Urinary bladder (tissue), 4 donors: ENCODE results near the gene ECM2. TPM values are rescaled to one million over a fixed set of nuclear protein-coding genes. Genes with fewer than 3 reads are reported as not detected.

Experiments used
- DNase-seq: peaks from one replicate; pipeline ENCODE4 v3.0.0-alpha.2; 2015; ENCODE audit errors: extremely low spot score
- H3K27ac ChIP-seq: one replicate; pipeline ENCODE4 v1.5.1; 2013; ENCODE audit warnings: low read depth, mild to moderate bottlenecking, moderate library complexity
- H3K36me3 ChIP-seq: one replicate; pipeline ENCODE4 v1.6.1; 2013; ENCODE audit warnings: mild to moderate bottlenecking, moderate library complexity; ENCODE audit not compliant: insufficient read depth
- H3K4me1 ChIP-seq: one replicate; pipeline ENCODE4 v1.6.1; 2013; ENCODE audit warnings: mild to moderate bottlenecking, moderate library complexity; ENCODE audit not compliant: insufficient read depth
- H3K4me3 ChIP-seq: one replicate; pipeline ENCODE4 v1.5.1; 2013; ENCODE audit warnings: low read depth, low read length
- WGBS: extraction: QIAGEN DNeasy Blood & Tissue Kit; methylation state at CpG from one replicate; pipeline ENCODE4 v1.1.7; 2013; 5-methylcytosine and 5-hydroxymethylcytosine counted together
- polyA plus RNA-seq: library from polyadenylated mRNA; stranded (reverse); fragments of 200-250 nt; gene quantifications from one replicate; pipeline ENCODE4 v1.2.3, GENCODE V29; 2013
- total RNA-seq: library from RNA; depleted of rRNA; stranded (reverse); fragments of >200 nt; gene quantifications from one replicate; pipeline ENCODE4 v1.2.3, GENCODE V29; 2014
- donor health status: healthy with polysubstance abuse.
- donor health status: healthy.

The ECM2 gene
- total and polyA plus RNA-seq, 2 donors, result 7.1 to 64.1 TPM

- WGBS, result 68% methylated on average over 5 of the region's 5 CpGs
- Histone ChIP-seq H3K4me3 (no peak overlapping the region), H3K27ac (no peak overlapping the region), H3K36me3 (no peaks in the 10 kb centered on the region), H3K4me1 (no peaks in the 10 kb centered on the region)
- no peak for DNase-seq
Measured at GRCh38 chr9:92501671-92502393, 34.0 kb downstream of the ECM2 start.

GRCh38 chr9:92500725-92501124 lies 35.1 kb downstream of the ECM2 start:
- no peak for DNase-seq
- Histone ChIP-seq H3K36me3 (no peaks in the 10 kb centered on the region), H3K4me3 (no peak overlapping the region), H3K4me1 (no peaks in the 10 kb centered on the region), H3K27ac (no peak overlapping the region)
- WGBS, result 99% methylated on average over 5 of the region's 5 CpGs

GRCh38 chr9:92499701-92500100 lies 36.1 kb downstream of the ECM2 start:
- Histone ChIP-seq H3K4me3 (no peak overlapping the region), H3K27ac (no peak overlapping the region), H3K36me3 (no peaks in the 10 kb centered on the region), H3K4me1 (no peaks in the 10 kb centered on the region)
- 75% methylated on average over 2 of the region's 2 CpGs for WGBS
- DNase-seq, result no peak

GRCh38 chr9:92496396-92497176 lies 39.2 kb downstream of the ECM2 start:
- H3K36me3 ChIP-seq, result no peaks in the 10 kb centered on the region
- H3K4me3 ChIP-seq, result no peak overlapping the region
- DNase-seq, result no peak
- H3K27ac ChIP-seq, result no peak overlapping the region
- H3K4me1 ChIP-seq, result no peaks in the 10 kb centered on the region
- 81% methylated on average over 5 of the region's 5 CpGs for WGBS

GRCh38 chr9:92494856-92495255 lies 40.9 kb downstream of the ECM2 start:
- no peak overlapping the region for H3K4me3 ChIP-seq
- no peaks in the 10 kb centered on the region for H3K4me1 ChIP-seq
- WGBS, result 81% methylated on average over 2 of the region's 2 CpGs
- DNase-seq, result no peak
- no peaks in the 10 kb centered on the region for H3K36me3 ChIP-seq
- H3K27ac ChIP-seq, result no peak overlapping the region

GRCh38 chr9:92493749-92494387 lies 41.9 kb downstream of the ECM2 start:
- no peak overlapping the region for H3K27ac ChIP-seq

GRCh38 chr9:92492781-92493401 lies 42.9 kb downstream of the ECM2 start:
- no peaks in the 10 kb centered on the region for H3K4me1 ChIP-seq
- no peak for DNase-seq
- 57% methylated on average over 3 of the region's 3 CpGs for WGBS
- H3K27ac ChIP-seq, result no peak overlapping the region
- H3K36me3 ChIP-seq, result no peaks in the 10 kb centered on the region
- H3K4me3 ChIP-seq, result no peak overlapping the region

More at GRCh38 chr9:92493749-92494387, 41.9 kb downstream of the ECM2 start:
- no peak overlapping the region for H3K4me3 ChIP-seq
- 80% methylated on average over 9 of the region's 9 CpGs for WGBS
- H3K4me1 ChIP-seq, result no peaks in the 10 kb centered on the region
- no peaks in the 10 kb centered on the region for H3K36me3 ChIP-seq
- DNase-seq, result no peak

- Histone ChIP-seq H3K27ac (no peak overlapping the region), H3K4me3 (no peak overlapping the region), H3K36me3 (no peaks in the 10 kb centered on the region), H3K4me1 (no peaks in the 10 kb centered on the region)
- no peak for DNase-seq
- WGBS, result 29% methylated on average over 4 of the region's 4 CpGs
Measured at GRCh38 chr9:92488681-92489550, 46.9 kb downstream of the ECM2 start.

GRCh38 chr9:92486371-92486770 lies 49.4 kb downstream of the ECM2 start:
- Histone ChIP-seq H3K27ac (no peak overlapping the region), H3K36me3 (no peaks in the 10 kb centered on the region), H3K4me1 (no peaks in the 10 kb centered on the region), H3K4me3 (no peak overlapping the region)
- WGBS, result 86% methylated on average over 3 of the region's 3 CpGs
- no peak for DNase-seq

GRCh38 chr9:92484563-92484962 lies 51.2 kb downstream of the ECM2 start:
- H3K4me1 ChIP-seq, result no peaks in the 10 kb centered on the region
- 85% methylated on average over 3 of the region's 3 CpGs for WGBS

GRCh38 chr9:92483627-92484545 lies 51.9 kb downstream of the ECM2 start:
- Histone ChIP-seq H3K36me3 (no peaks in the 10 kb centered on the region), H3K27ac (no peak overlapping the region), H3K4me3 (no peak overlapping the region), H3K4me1 (no peaks in the 10 kb centered on the region)
- WGBS, result 62% methylated on average over 5 of the region's 5 CpGs
- no peak for DNase-seq

More at GRCh38 chr9:92484563-92484962, 51.2 kb downstream of the ECM2 start:
- no peaks in the 10 kb centered on the region for H3K36me3 ChIP-seq
- H3K4me3 ChIP-seq, result no peak overlapping the region
- H3K27ac ChIP-seq, result no peak overlapping the region
- no peak for DNase-seq

- no peak for DNase-seq
- Histone ChIP-seq H3K4me3 (no peak overlapping the region), H3K36me3 (no peaks in the 10 kb centered on the region), H3K27ac (no peak overlapping the region), H3K4me1 (no peaks in the 10 kb centered on the region)
Measured at GRCh38 chr9:92482805-92483204, 53.0 kb downstream of the ECM2 start.
